ENCODE data around the gene GRIN3B.

DNA sequence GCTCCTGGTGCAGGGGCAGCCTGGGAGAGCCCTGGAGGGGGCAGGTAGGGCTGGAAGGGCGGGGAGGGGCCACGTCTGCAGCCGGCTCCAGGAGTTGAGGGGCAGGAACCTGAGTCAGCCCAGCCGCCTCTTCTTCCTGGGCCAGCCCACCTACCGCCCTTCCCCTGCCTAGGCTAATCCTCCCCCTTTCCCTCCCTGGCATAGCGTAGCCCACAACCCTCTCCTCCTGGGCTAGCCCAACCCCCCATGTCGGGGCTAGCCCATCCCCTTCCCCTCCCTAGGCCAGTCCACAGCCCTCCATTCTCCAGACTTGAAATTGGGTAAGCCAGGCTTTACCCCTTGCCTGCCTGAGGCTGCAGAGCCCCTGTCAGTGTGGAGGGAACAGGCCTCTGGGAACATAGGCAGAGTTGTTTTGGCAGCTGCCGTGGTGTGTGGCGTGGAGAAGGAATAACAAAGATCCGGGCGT, 36.7 kb upstream of the GRIN3B start:
- TF ChIP-seq, protein P1, sequence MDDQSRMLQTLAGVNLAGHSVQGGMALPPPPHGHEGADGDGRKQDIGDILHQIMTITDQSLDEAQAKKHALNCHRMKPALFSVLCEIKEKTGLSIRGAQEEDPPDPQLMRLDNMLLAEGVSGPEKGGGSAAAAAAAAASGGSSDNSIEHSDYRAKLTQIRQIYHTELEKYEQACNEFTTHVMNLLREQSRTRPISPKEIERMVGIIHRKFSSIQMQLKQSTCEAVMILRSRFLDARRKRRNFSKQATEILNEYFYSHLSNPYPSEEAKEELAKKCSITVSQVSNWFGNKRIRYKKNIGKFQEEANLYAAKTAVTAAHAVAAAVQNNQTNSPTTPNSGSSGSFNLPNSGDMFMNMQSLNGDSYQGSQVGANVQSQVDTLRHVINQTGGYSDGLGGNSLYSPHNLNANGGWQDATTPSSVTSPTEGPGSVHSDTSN (IDR thresholded peaks at IDR 0.05; ENCODE audit: insufficient replicate concordance, low read depth, low read length), result no peak
- no peak for TF ChIP-seq ESRRA (IDR thresholded peaks at IDR 0.05; ENCODE audit: low read length)
- TF ChIP-seq NR2C1 (IDR thresholded peaks at IDR 0.05), result no peak
- no peak for TF ChIP-seq RCOR1 (conservative IDR thresholded peaks at IDR 0.05; ENCODE audit: low read depth, low read length)
- no peak for TF ChIP-seq POLR2A (IDR thresholded peaks at IDR 0.05; ENCODE audit: low read depth, low read length)
- no peak for TF ChIP-seq RUNX3 (IDR thresholded peaks at IDR 0.05; ENCODE audit: low read length)
- no peak for TF ChIP-seq CEBPB (IDR thresholded peaks at IDR 0.05; ENCODE audit: borderline replicate concordance in 1 of 2, low read depth in 2 of 2, low read length in 2 of 2)
- TF ChIP-seq EZH2 (IDR thresholded peaks at IDR 0.05; ENCODE audit: borderline replicate concordance, control insufficient read depth, low read depth, low read length), result no peak
- TF ChIP-seq, protein P2, sequence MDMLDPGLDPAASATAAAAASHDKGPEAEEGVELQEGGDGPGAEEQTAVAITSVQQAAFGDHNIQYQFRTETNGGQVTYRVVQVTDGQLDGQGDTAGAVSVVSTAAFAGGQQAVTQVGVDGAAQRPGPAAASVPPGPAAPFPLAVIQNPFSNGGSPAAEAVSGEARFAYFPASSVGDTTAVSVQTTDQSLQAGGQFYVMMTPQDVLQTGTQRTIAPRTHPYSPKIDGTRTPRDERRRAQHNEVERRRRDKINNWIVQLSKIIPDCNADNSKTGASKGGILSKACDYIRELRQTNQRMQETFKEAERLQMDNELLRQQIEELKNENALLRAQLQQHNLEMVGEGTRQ (IDR thresholded peaks at IDR 0.05; ENCODE audit: borderline replicate concordance, low read depth, low read length), result no peak
- no peak for TF ChIP-seq SUPT20H (IDR thresholded peaks at IDR 0.05; ENCODE audit: borderline replicate concordance, control insufficient read depth, low read depth, low read length)
- no peak for TF ChIP-seq YY1 (IDR thresholded peaks at IDR 0.05; ENCODE audit: low read depth, low read length)

All from GM12878 (cell line).